ENCODE results near the gene LRRK2. TPM values are rescaled to one million over a fixed set of nuclear protein-coding genes. Genes with fewer than 3 reads are reported as not detected.
"Not testable (repeated sequence)": the region's sequence is repeated elsewhere in the genome, so short reads cannot be mapped to it uniquely, and the experiment has no call there.

Gene LRRK2
- total RNA-seq, 4 donors from 2014 or later: 5.7 to 11.1 (median 9.5) TPM

DNA sequence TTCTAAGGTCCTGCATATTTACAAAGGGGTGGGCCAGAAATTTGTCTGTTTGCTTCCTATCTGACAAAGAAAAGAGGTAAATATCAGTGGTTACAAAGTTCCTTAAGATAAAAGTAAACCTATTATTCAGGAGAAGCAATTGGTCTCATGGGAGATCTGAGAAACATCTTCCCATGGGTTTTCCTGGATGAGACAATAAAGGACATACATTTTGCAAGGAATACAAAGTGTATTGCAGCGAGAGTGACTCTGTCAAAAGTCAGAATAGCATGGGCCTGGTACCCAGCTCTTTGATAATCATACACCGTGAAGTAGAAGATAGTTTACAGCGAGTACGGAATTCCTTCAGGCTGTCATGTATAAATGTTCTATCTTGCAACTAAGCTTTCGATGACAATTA lies 14.2 kb downstream of the LRRK2 start:
- intact Hi-C loops (cut with DNase I; ENCODE audit: low total_unique reads): no loop called here
- no peak overlapping the region for H3K4me3 ChIP-seq (ENCODE audit: low read depth, poor library complexity, severe bottlenecking)
- 94 to 98% methylated on average over 5 of the region's 5 CpGs for WGBS, 2 donors
- TF ChIP-seq, protein P1, sequence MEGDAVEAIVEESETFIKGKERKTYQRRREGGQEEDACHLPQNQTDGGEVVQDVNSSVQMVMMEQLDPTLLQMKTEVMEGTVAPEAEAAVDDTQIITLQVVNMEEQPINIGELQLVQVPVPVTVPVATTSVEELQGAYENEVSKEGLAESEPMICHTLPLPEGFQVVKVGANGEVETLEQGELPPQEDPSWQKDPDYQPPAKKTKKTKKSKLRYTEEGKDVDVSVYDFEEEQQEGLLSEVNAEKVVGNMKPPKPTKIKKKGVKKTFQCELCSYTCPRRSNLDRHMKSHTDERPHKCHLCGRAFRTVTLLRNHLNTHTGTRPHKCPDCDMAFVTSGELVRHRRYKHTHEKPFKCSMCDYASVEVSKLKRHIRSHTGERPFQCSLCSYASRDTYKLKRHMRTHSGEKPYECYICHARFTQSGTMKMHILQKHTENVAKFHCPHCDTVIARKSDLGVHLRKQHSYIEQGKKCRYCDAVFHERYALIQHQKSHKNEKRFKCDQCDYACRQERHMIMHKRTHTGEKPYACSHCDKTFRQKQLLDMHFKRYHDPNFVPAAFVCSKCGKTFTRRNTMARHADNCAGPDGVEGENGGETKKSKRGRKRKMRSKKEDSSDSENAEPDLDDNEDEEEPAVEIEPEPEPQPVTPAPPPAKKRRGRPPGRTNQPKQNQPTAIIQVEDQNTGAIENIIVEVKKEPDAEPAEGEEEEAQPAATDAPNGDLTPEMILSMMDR (IDR thresholded peaks at IDR 0.05): no peak
- no peak for TF ChIP-seq POLR2A (IDR thresholded peaks at IDR 0.05)
- no peak for DNase-seq (ENCODE audit: low spot score in 2 of 2)

DNA sequence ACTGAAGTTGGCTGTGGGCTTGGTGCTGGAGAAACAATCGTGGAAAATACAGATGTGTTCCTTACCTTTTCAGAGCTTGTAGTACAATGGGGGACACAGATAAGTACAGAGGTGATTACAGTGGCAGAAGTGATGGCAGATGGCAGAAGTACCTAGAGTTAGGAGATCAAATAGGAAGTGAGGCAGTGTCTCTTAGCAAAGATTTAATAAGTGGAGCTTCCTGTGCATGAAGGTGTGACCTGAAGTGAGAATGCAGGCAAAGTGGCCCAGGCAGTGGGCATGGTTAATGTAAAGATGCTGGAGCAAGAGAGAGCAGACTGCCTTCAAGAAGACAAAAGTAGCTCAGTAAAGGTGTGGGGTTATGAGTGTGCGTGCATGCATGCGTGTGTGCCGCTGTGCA lies 16.0 kb downstream of the LRRK2 start:
- TF ChIP-seq, protein P1 (IDR thresholded peaks at IDR 0.05): no peak
- no peak for TF ChIP-seq POLR2A (IDR thresholded peaks at IDR 0.05)
- H3K4me3 ChIP-seq (ENCODE audit: low read depth, poor library complexity, severe bottlenecking): no peak overlapping the region
- no peak for DNase-seq (ENCODE audit: low spot score in 2 of 2)
- intact Hi-C loops (cut with DNase I; ENCODE audit: low total_unique reads): no loop called here
- WGBS, 2 donors: 95% methylated on average over 4 of the region's 4 CpGs

DNA sequence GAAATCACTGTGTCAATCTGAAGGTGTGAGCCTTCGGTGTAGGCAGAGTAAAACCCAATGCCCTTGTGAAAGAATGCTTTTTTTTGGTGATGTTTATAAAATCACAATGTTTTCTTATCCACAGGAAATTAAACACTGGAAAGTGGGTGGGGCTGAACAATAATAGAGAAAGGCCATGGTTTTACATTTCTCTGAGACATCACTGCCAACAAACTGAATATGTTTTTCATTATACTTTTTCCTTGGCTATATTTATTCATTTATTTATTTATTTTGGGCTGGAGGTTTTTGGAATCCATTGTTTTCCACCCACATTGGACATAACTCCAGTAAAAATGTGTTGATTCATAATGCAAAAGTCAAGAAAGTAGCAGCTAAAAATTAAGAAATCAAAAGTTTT lies 16.9 kb downstream of the LRRK2 start:
- intact Hi-C loops (cut with DNase I; ENCODE audit: low total_unique reads): no loop called here
- WGBS, 2 donors: 56 to 66% methylated on average over 1 of the region's 1 CpG
- TF ChIP-seq, protein P1 (IDR thresholded peaks at IDR 0.05): no peak
- no peak for TF ChIP-seq POLR2A (IDR thresholded peaks at IDR 0.05)
- H3K4me3 ChIP-seq (ENCODE audit: low read depth, poor library complexity, severe bottlenecking): no peak overlapping the region
- no peak for DNase-seq (ENCODE audit: low spot score in 2 of 2)

DNA sequence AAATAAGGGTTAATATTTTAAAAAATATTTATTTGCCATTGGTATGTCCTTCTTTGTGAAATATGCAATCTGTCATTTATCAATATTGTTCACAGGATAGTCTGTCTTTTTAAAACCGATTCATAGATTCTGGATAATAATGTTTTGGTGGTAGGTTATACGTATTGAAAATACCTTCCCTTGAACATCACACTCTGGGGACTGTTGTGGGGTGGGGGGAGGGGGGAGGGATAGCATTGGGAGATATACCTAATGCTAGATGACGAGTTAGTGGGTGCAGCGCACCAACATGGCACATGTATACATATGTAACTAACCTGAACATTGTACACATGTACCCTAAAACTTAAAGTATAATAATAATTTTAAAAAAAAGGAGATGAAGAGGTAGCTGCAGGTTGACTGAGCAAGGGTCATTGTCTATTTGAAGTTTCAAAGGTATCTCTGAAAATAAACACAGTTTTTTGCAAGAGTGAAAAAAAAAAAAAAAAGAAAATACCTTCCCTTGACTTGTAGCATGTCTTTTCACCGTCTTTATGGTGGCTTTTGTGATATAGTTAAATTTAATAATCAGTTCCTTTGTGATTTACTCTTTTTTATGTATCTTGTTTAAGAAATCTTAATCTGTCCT lies 19.8 kb downstream of the LRRK2 start:
- H3K4me3 ChIP-seq (ENCODE audit: low read depth, poor library complexity, severe bottlenecking); DNase-seq (ENCODE audit: low spot score in 2 of 2); intact Hi-C loops (cut with DNase I; ENCODE audit: low total_unique reads): not testable (repeated sequence)
- WGBS, 2 donors: 90 to 92% methylated on average over 5 of the region's 5 CpGs

DNA sequence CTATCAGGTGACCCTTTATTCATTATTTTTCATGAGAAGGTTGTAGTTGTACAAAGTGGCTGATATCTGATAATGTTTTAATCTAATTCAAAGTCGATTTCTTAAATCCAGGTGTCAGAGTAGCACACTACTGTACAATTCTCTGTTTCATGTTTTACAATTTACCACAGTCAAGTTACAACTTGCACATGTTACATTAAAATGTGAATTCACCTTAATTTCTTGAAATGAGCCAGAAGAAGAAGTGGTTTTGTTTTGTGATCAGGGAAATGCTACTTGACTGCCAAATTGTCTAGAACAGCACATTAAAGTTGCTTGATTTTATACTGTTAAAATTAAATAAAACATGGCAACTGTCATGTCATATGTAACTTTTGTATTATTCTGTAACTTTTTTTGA lies 23.2 kb downstream of the LRRK2 start:
- no peak for DNase-seq (ENCODE audit: low spot score in 2 of 2)
- no peak overlapping the region for H3K4me3 ChIP-seq (ENCODE audit: low read depth, poor library complexity, severe bottlenecking)
- intact Hi-C loops (cut with DNase I; ENCODE audit: low total_unique reads): no loop called here
- 39 to 47% methylated on average over 1 of the region's 1 CpG for WGBS, 2 donors
- TF ChIP-seq POLR2A (IDR thresholded peaks at IDR 0.05): no peak
- TF ChIP-seq, protein P1 (IDR thresholded peaks at IDR 0.05): no peak

DNA sequence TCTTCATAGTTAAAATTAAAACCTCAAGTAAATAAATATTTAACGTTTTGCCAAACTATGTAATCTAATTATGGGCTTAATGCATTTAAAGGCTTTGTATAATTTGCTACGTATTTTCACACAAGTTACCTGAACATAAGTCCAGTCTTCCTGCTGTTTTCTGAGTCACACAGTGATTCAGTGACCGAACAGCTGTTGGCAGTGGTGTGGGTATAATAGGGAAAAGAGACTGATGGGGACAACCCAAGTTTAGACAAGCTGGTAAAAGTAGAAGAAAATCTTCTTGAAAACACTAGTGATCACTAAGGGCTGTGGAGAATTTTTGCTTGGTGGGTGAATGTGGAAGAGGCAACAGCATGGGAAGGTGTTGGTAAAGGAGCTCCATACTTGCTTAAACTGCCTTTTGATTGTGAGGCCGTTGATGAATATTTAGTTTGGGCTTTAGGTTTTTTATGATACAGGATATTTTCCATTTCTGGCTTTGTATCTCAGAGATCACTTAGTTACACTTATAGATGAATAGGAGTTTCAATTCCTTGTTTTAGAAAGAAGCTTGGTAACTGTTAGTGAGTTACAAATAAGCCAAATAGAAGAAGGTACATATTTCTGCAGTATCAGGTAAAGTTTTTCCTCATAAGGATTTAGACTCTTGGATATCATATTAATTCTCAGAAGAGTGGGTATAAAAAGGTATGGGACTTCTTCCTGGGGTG lies 23.9 kb downstream of the LRRK2 start:
- TF ChIP-seq POLR2A (IDR thresholded peaks at IDR 0.05): no peak
- TF ChIP-seq, protein P1 (IDR thresholded peaks at IDR 0.05): no peak

DNA sequence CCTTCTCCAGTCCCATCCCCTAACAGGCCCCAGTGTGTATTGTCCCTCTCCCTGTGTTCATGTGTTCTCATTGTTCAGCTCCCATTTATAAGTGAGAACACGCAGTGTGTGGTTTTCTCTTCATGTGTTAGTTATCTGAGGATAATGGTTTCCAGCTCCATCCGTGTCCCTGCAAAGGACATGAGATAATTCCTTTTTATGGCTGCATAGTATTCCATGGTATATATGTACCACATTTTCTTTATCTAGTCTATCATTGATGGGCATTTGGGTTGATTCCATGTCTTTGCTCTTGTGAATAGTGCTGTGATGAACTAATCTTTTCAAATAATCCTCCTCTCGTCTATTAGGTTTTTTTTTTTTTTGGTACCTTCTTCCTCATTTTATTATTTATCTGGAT lies 25.9 kb downstream of the LRRK2 start:
- WGBS, 2 donors: 95 to 96% methylated on average over 3 of the region's 3 CpGs
- intact Hi-C loops (cut with DNase I; ENCODE audit: low total_unique reads); DNase-seq (ENCODE audit: low spot score in 2 of 2); H3K4me3 ChIP-seq (ENCODE audit: low read depth, poor library complexity, severe bottlenecking): not testable (repeated sequence)

More for the DNA sequence above, 23.9 kb downstream of the LRRK2 start:
- no peak overlapping the region for H3K4me3 ChIP-seq (ENCODE audit: low read depth, poor library complexity, severe bottlenecking)
- no peak for DNase-seq (ENCODE audit: low spot score in 2 of 2)
- intact Hi-C loops (cut with DNase I; ENCODE audit: low total_unique reads): no loop called here
- 77 to 80% methylated on average over 4 of the region's 4 CpGs for WGBS, 2 donors

All from lower leg skin (tissue), 4 donors.